DMS 273 (cell line): ENCODE results near the gene ISG15.
"Not testable (repeated sequence)": the region's sequence is repeated elsewhere in the genome, so short reads cannot be mapped to it uniquely, and the experiment has no call there.

Experiments used
- DNase-seq: peaks from one replicate; lab custom pipeline; 2025; ENCODE audit not compliant: unreplicated experiment; lab: John Stamatoyannopoulos, UW

Gene ISG15

GRCh38 chr1:1043921-1044320 is 30.6 kb downstream of the ISG15 start:
- DNase-seq, result no peak

GRCh38 chr1:1044455-1045078 is 31.3 kb downstream of the ISG15 start:
- DNase-seq, result no peak

GRCh38 chr1:1045129-1045528 is 31.8 kb downstream of the ISG15 start:
- no peak for DNase-seq

- DNase-seq, result no peak
These were observed 32.9 kb downstream of the ISG15 start for GRCh38 chr1:1046243-1046642.

- DNase-seq, result no peak
These were observed 33.5 kb downstream of the ISG15 start for GRCh38 chr1:1046767-1047166.

- DNase-seq, result no peak
These were observed 34.1 kb downstream of the ISG15 start for GRCh38 chr1:1047407-1047806.

- no peak for DNase-seq
These were observed 34.7 kb downstream of the ISG15 start for GRCh38 chr1:1047963-1048362.

GRCh38 chr1:1048765-1049164 is 35.5 kb downstream of the ISG15 start:
- no peak for DNase-seq

- DNase-seq, result no peak
These were observed 36.2 kb downstream of the ISG15 start for GRCh38 chr1:1049318-1050165.

GRCh38 chr1:1050577-1051052 is 37.3 kb downstream of the ISG15 start:
- DNase-seq, result no peak

GRCh38 chr1:1051127-1051810 is 38.0 kb downstream of the ISG15 start:
- no peak for DNase-seq

- no peak for DNase-seq
These were observed 38.9 kb downstream of the ISG15 start for GRCh38 chr1:1052003-1052840.

- DNase-seq, result no peak
These were observed 39.7 kb downstream of the ISG15 start for GRCh38 chr1:1053022-1053421.

- no peak for DNase-seq
These were observed 40.4 kb downstream of the ISG15 start for GRCh38 chr1:1053682-1054081.

- no peak for DNase-seq
These were observed 40.9 kb downstream of the ISG15 start for GRCh38 chr1:1054099-1054700.

- no peak for DNase-seq
These were observed 41.7 kb downstream of the ISG15 start for GRCh38 chr1:1054971-1055370.

- no peak for DNase-seq
These were observed 42.8 kb downstream of the ISG15 start for GRCh38 chr1:1055841-1056736.

GRCh38 chr1:1057769-1058087 is 44.4 kb downstream of the ISG15 start:
- DNase-seq, result not testable (repeated sequence)

GRCh38 chr1:1058088-1058905 is 45.0 kb downstream of the ISG15 start:
- DNase-seq, result no peak
